Neural progenitor cell (in vitro differentiated cells): ENCODE data around the gene GPAM. TPM values are rescaled to one million over a fixed set of nuclear protein-coding genes. Genes with fewer than 3 reads are reported as not detected.

Experiments used
- DNase-seq: peaks from one replicate; pipeline ENCODE4 v3.0.0-alpha.2; 2016; ENCODE audit warnings: low spot score
- H2AFZ ChIP-seq: fragments of 200-600 bp; sonication (generic); replicated peaks from 2 replicates; pipeline ENCODE4 v1.6.1; 2016; ENCODE audit warnings: antibody characterized with exemption
- H3F3A ChIP-seq: fragments of 200-600 bp; sonication (generic); 2 replicates; pipeline ENCODE4 v1.6.1; 2016; ENCODE audit warnings: antibody characterized with exemption, low read depth
- H3K27ac ChIP-seq: fragments of 200-600 bp; sonication (generic); 2 replicates; pipeline ENCODE4 v1.5.1; 2016; ENCODE audit warnings: mild to moderate bottlenecking
- H3K27me3 ChIP-seq: fragments of 200-600 bp; sonication (generic); 2 replicates; pipeline ENCODE4 v1.6.1; 2016; ENCODE audit warnings: mild to moderate bottlenecking, moderate library complexity
- H3K36me3 ChIP-seq: fragments of 200-600 bp; sonication (generic); 2 replicates; pipeline ENCODE4 v1.5.1; 2016
- H3K4me1 ChIP-seq: fragments of 200-600 bp; sonication (generic); 2 replicates; pipeline ENCODE4 v1.6.1; 2016; ENCODE audit warnings: mixed run types
- H3K4me2 ChIP-seq: fragments of 200-600 bp; sonication (generic); 2 replicates; pipeline ENCODE4 v1.6.1; 2016
- H3K4me3 ChIP-seq: fragments of 200-600 bp; sonication (generic); 2 replicates; pipeline ENCODE4 v1.5.1; 2016
- H3K79me2 ChIP-seq: fragments of 200-600 bp; sonication (generic); 2 replicates; pipeline ENCODE4 v1.6.1; 2016; ENCODE audit warnings: low read depth
- H3K9ac ChIP-seq: fragments of 200-600 bp; sonication (generic); 2 replicates; pipeline ENCODE4 v1.6.1; 2016
- H3K9me3 ChIP-seq: fragments of 200-600 bp; sonication (generic); 2 replicates; pipeline ENCODE4 v1.5.1; 2016; ENCODE audit warnings: low read depth
- H4K20me1 ChIP-seq: fragments of 200-600 bp; sonication (generic); 2 replicates; pipeline ENCODE4 v1.6.1; 2016; ENCODE audit warnings: low read depth
- H3K27ac Mint-ChIP-seq: 3 replicates; pipeline ENCODE4 v1.8.0; 2021; ENCODE audit warnings: mixed read lengths
- H3K27me3 Mint-ChIP-seq: 2 replicates; pipeline ENCODE4 v1.8.0; 2022; ENCODE audit warnings: low read depth, mild to moderate bottlenecking, inconsistent platforms, moderate library complexity, mixed read lengths; ENCODE audit not compliant: insufficient read depth
- H3K36me3 Mint-ChIP-seq: 3 replicates; pipeline ENCODE4 v1.8.0; 2021; ENCODE audit warnings: mixed read lengths
- H3K4me1 Mint-ChIP-seq: 3 replicates; pipeline ENCODE4 v1.8.0; 2021; ENCODE audit warnings: mixed read lengths
- H3K4me3 Mint-ChIP-seq: 3 replicates; pipeline ENCODE4 v1.8.0; 2021; ENCODE audit warnings: mild to moderate bottlenecking, moderate library complexity, mixed read lengths
- H3K9me3 Mint-ChIP-seq: 3 replicates; pipeline ENCODE4 v1.8.0; 2020; ENCODE audit warnings: mixed read lengths
- CTCF ChIP-seq: fragments of 200-600 bp; sonication (generic); IDR thresholded peaks from 2 replicates; pipeline ENCODE4 v1.5.1; 2017; ENCODE audit warnings: antibody characterized with exemption, mild to moderate bottlenecking
- EZH2 ChIP-seq: fragments of 200-600 bp; sonication (generic); IDR thresholded peaks from 2 replicates; pipeline ENCODE4 v1.6.1; 2017; ENCODE audit warnings: antibody characterized with exemption, mild to moderate bottlenecking, moderate library complexity
- EZH2phosphoT487 ChIP-seq: fragments of 200-600 bp; sonication (generic); IDR thresholded peaks from 2 replicates; pipeline ENCODE4 v1.6.1; 2017; ENCODE audit warnings: antibody characterized with exemption
- total RNA-seq: library from RNA; depleted of rRNA; stranded (reverse); fragments of >200 nt; gene quantifications from 2 replicates; pipeline ENCODE4 v1.2.3, GENCODE V29; 2015; ENCODE audit warnings: low replicate concordance

GPAM gene
- total RNA-seq, 1 donor from 2014 or later, result 18.9 TPM

- Histone ChIP-seq H2AFZ (no peak overlapping the region), H3F3A (no peaks in the 10 kb centered on the region), H3K36me3 (peaks cover 15% of the 10 kb centered on the region), H3K4me3 (no peak overlapping the region), H3K9me3 (no peaks in the 10 kb centered on the region), H3K4me2 (no peak overlapping the region), H4K20me1 (no peaks in the 10 kb centered on the region), H3K79me2 (no peaks in the 10 kb centered on the region), H3K4me1 (no peaks in the 10 kb centered on the region), H3K9ac (no peak overlapping the region), H3K27ac (no peak overlapping the region), H3K27me3 (no peaks in the 10 kb centered on the region)
- Mint-ChIP-seq H3K27ac (no peak overlapping the region), H3K9me3 (no peaks in the 10 kb centered on the region), H3K36me3 (peaks cover 14% of the 10 kb centered on the region), H3K4me1 (no peaks in the 10 kb centered on the region), H3K4me3 (no peak overlapping the region), H3K27me3 (no peaks in the 10 kb centered on the region)
- TF ChIP-seq EZH2phosphoT487 (no peak), EZH2 (no peak)
- no peak for DNase-seq
Observed at GRCh38 chr10:112161757-112162518, 21.6 kb downstream of the GPAM start.

GRCh38 chr10:112160834-112161233 is 22.7 kb downstream of the GPAM start:
- DNase-seq, result no peak
- no peaks in the 10 kb centered on the region for H3K79me2 ChIP-seq
- no peak overlapping the region for H3K4me3 ChIP-seq
- no peak overlapping the region for H3K27ac ChIP-seq
- peaks cover 8% of the 10 kb centered on the region for H3K36me3 ChIP-seq
- no peaks in the 10 kb centered on the region for H4K20me1 ChIP-seq
- H3K27ac Mint-ChIP-seq, result no peak overlapping the region
- no peak overlapping the region for H2AFZ ChIP-seq
- H3K4me3 Mint-ChIP-seq, result no peak overlapping the region
- TF ChIP-seq EZH2, result no peak
- no peak for TF ChIP-seq CTCF
- TF ChIP-seq EZH2phosphoT487, result no peak
- H3K4me1 ChIP-seq, result no peaks in the 10 kb centered on the region
- H3K36me3 Mint-ChIP-seq, result peaks cover 12% of the 10 kb centered on the region
- H3K27me3 ChIP-seq, result no peaks in the 10 kb centered on the region
- no peak overlapping the region for H3K4me2 ChIP-seq
- no peak overlapping the region for H3K9ac ChIP-seq
- no peaks in the 10 kb centered on the region for H3K9me3 ChIP-seq
- no peaks in the 10 kb centered on the region for H3K4me1 Mint-ChIP-seq
- H3K27me3 Mint-ChIP-seq, result no peaks in the 10 kb centered on the region
- H3K9me3 Mint-ChIP-seq, result no peaks in the 10 kb centered on the region
- no peaks in the 10 kb centered on the region for H3F3A ChIP-seq

- Mint-ChIP-seq H3K9me3 (no peaks in the 10 kb centered on the region), H3K4me1 (no peaks in the 10 kb centered on the region), H3K36me3 (peaks cover 17% of the 10 kb centered on the region), H3K4me3 (no peak overlapping the region), H3K27me3 (no peaks in the 10 kb centered on the region), H3K27ac (no peak overlapping the region)
- Histone ChIP-seq H3K79me2 (no peaks in the 10 kb centered on the region), H4K20me1 (no peaks in the 10 kb centered on the region), H3F3A (no peaks in the 10 kb centered on the region), H3K27me3 (no peaks in the 10 kb centered on the region), H3K4me1 (no peaks in the 10 kb centered on the region), H3K9ac (no peak overlapping the region), H3K4me3 (no peak overlapping the region), H3K4me2 (no peak overlapping the region), H3K36me3 (peaks cover 5% of the 10 kb centered on the region), H3K27ac (no peak overlapping the region), H3K9me3 (no peaks in the 10 kb centered on the region), H2AFZ (no peak overlapping the region)
- TF ChIP-seq EZH2 (no peak), CTCF (no peak), EZH2phosphoT487 (no peak)
- no peak for DNase-seq
Observed at GRCh38 chr10:112159469-112159868, 24.1 kb downstream of the GPAM start.

- H3K36me3 Mint-ChIP-seq, result peaks cover 11% of the 10 kb centered on the region
Observed at GRCh38 chr10:112151524-112152039, 32.0 kb downstream of the GPAM start.

More at GRCh38 chr10:112151524-112152039, 32.0 kb downstream of the GPAM start:
- Histone ChIP-seq H3F3A (no peaks in the 10 kb centered on the region), H3K79me2 (no peaks in the 10 kb centered on the region), H2AFZ (no peak overlapping the region), H3K36me3 (no peaks in the 10 kb centered on the region), H3K9ac (no peak overlapping the region), H3K4me3 (no peak overlapping the region), H3K27me3 (no peaks in the 10 kb centered on the region), H4K20me1 (no peaks in the 10 kb centered on the region), H3K9me3 (no peaks in the 10 kb centered on the region), H3K4me1 (no peaks in the 10 kb centered on the region), H3K27ac (no peak overlapping the region), H3K4me2 (no peak overlapping the region)
- H3K27me3 Mint-ChIP-seq, result no peaks in the 10 kb centered on the region
- DNase-seq, result no peak
- no peaks in the 10 kb centered on the region for H3K9me3 Mint-ChIP-seq
- no peaks in the 10 kb centered on the region for H3K4me1 Mint-ChIP-seq
- TF ChIP-seq EZH2phosphoT487, result no peak
- no peak for TF ChIP-seq EZH2
- TF ChIP-seq CTCF, result no peak
- no peak overlapping the region for H3K27ac Mint-ChIP-seq
- no peak overlapping the region for H3K4me3 Mint-ChIP-seq
